NCI-H2029 (cell line): Measurements from ENCODE around the gene MRAS.
"Not testable (repeated sequence)": the region's sequence is repeated elsewhere in the genome, so short reads cannot be mapped to it uniquely, and the experiment has no call there.

ENCODE experiments used
- DNase-seq: peaks from one replicate; lab custom pipeline; 2025; lab: John Stamatoyannopoulos, UW

Gene MRAS

DNA sequence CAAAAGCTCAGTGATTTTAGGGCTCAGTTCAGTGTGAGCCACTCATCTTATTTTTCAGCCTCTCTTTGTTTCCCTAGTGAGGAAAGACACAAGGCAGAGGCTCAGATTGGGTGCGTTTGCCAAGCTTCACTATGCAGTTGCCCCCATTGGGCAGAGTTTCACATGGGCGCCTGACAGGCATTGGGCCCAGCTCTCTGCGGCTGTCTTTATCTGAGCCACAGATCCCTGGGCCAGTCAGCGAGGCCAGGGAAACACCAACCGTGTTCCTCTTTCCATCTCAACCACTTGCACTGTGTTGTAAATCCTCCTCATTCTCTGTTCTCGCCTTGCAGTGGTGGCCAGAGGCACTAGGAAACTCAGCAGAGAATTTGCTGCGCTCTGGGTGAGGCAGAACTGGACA, 96.9 kb downstream of the MRAS start:
- DNase-seq: no peak

DNA sequence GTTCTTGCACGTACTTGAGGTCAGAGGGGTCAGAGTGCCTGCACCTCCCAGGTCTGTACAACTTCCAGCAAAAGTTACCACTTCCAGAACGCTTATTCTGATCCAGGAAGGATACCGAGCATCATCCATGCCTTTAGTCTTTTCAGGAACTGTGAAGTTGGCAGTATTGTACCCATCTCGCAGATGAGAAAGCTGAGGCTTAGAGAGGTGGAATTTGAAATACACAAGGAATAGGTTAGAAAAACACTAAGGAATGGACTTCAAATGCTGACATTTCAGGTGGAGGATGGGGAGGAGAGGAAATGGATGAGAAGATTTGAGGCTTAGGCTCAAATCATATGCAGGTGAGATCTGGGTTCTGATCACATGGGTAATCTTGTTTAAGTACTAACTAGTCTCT, 97.3 kb downstream of the MRAS start:
- DNase-seq: no peak

DNA sequence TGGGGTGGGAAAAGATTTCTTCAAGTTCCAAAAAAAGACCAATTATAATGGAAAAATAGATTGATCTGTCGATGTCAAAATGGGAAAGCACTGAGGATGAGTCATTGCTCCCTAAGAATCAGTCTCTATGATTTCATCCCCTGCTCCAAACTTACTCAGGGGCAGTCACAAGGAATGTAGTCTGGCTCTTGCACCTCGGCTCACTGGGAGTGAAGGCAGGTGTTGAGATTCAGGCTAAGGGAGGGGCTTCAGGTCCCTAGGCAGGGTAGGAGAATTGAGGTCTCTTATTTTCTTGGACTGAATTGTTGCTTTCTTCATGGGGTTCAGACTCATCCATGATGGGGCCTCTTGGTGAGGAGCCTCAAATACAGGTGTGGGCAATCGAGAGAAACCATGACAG, 100.3 kb downstream of the MRAS start:
- DNase-seq: no peak

DNA sequence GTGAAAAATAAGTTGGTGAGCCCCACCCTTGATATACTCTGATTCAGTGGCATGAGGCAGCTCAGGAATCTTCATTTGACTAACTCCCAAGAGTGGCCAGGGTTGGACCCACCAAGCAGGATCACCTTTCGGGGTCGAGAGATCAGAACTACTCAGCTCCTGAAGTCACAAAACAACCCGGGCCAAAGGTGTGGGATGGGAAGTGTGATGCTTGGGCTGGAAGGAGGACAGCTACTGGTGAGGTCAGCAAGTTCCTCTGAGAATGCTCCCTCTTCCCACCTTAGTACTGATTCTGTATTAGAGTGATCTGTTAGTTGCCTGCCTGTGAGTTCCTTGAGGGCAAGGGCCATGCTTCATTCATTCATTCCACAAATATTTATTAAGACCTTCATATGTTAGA, 101.1 kb downstream of the MRAS start:
- no peak for DNase-seq

DNA sequence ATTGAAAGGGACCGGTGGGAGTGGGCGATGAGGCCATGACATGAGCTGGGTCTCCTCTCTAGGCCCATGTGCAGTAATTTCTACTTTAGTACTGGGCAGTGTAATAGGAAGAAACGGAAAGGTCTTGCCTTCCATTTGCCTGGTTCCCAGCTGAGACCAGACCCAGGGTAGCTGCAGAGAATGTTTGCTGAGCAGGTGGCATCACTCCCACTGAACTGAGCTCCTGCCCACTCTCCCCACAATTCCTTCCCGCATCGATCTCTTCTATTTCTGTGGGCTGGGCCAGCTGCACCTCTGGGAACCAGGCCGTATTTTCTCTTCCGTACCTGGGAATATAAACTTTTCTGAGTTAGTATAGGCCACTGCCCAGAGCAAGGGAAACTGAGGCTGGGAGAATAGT, 101.8 kb downstream of the MRAS start:
- no peak for DNase-seq

DNA sequence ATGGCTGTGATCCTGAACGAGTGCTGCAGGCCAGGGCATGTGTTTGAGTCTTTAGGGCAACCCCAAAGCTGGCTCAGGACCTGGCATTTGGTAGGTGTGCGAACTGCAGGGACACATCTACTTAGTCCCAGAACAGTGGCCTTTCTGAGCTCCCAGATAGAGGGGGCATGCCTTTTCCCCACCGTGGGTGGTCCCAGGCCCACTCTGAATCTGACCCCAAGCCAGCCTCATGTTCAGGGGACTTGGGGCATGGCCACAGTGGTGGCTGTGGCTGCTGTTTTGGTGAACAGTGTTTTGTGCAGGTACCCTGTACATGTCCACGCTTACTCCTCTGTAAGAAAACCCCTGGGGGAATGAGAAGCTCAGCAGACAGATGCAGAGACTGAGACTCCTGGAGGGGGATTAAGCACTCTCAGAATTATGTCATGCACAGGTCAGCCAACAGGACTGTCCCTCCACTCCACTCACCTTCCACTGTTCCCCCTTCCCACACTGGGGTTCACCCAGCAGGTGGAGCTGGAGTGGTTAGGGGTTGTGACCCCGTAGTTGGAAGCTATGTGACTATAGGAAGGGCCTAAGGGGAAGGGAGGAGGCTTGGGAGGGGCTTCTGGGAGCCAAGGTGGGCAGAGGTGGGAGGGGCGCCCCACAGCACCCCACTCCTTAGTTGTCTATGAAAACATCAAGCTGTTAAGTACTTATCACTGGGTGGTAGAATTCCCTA, 102.5 kb downstream of the MRAS start:
- DNase-seq: no peak

DNA sequence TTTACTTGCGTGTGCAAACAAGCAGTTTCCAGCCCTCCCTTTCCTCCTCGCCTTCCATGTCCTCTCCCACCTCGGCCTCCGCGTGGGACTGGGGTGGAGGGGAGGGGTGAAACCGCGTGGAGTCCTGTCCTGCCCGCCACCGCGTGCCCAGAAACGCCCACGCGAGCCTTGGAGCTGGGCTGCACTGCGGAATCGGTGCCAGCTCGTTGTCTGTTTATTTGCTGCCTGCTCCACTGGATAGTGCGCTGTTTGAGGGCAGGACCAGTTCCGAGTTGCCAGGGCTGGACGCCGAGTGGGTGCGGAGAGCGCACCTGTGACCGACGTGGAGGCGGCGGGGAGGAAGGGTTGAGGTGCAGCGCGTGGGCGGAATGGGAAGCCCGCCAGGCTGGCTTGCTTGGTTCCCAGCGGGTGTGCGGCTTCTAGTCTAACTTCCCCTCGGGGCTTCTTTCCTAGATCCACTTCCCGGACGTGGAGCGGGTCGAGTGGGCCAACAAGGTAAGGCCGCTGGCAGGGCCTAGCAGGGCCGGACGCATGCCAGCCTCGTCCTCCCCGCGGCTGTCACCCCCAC, 103.3 kb downstream of the MRAS start:
- DNase-seq: no peak

DNA sequence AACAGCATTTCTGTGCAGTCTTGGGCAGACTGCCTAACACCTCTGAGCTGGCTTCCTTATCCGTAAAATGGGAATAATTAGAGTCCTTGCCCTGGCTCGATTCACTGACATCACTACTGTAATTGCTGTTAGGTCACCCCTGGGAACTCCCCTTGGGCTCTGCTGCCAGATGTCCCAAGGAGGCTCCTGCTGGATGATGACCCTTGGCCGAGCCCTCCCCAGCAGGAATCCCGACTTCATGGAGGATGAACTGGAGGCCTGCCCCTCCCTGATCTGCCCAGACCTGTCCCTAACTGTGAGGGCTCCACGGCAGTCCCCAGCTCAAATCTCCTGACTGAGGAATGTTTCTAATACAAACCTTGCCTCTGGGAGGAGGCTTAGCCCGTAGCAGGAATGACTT, 104.1 kb downstream of the MRAS start:
- DNase-seq: no peak

DNA sequence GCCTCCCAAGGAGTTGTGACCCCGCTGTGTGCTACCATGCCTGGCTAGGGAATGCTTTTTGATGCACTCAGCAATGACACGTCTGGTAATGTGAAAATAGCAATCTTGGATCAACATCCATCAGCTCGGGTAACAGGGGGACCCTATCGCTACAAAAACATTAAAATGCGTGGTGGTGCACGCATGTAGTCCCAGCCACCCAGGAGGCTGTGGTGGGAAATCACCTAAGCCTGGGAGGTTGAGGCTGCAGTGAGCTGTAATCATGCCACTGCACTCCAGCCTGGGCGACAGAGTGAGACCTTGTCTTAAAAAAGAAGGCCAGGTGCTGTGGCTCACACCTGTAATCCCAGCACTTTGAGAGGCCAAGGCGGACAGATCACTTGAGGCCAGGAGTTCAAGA, 105.6 kb downstream of the MRAS start:
- DNase-seq: not testable (repeated sequence)
